ENCODE measurements around the gene DNM2. TPM values are rescaled to one million over a fixed set of nuclear protein-coding genes. Genes with fewer than 3 reads are reported as not detected.

DNM2 gene
- total and polyA plus RNA-seq, 2 donors (not counting 1 experiment from before 2014, with no cell fraction given): 42.6 to 76.8 TPM

DNA sequence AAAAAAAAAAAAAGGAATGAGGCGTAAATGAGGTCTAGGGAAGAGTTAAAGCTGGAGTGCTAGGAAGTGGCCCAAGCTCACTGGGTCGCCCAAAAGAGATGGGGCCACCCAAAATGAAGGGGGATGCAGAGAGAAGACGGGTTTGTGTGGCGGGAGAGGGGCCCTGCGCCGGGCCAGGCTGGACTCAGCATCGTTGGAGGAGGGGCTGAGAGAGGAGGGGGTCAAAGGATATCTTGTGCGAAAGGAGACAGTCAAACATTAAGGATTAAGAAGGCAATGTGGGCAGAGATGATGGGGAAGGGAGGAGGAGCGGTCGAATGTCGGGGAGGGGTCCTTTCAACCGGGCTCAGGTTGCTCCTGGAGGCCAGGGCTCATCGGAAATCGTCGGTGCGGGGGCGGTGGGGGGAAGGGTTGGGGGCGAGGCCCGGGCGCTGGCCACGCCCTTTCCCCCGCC is 152.6 kb downstream of the DNM2 start:
- Histone ChIP-seq H3K79me2 (ENCODE audit: control insufficient read depth, insufficient read depth, low read length) (peaks cover 29% of the 10 kb centered on the region), H3K4me1 (ENCODE audit: control insufficient read depth, extremely low read depth, insufficient read depth, low read length) (no peaks in the 10 kb centered on the region), H3K27me3 (ENCODE audit: control insufficient read depth, insufficient read depth, low read length) (no peaks in the 10 kb centered on the region), H3K9ac (ENCODE audit: insufficient read depth, low read length) (peak overlapping the region; percentile 63), H4K20me1 (ENCODE audit: control insufficient read depth, extremely low read depth, insufficient read depth, low read length) (no peaks in the 10 kb centered on the region), H3K4me2 (ENCODE audit: extremely low read depth, insufficient read depth, low read length) (peak overlapping the region; percentile 77), H3K9me3 (ENCODE audit: control insufficient read depth, insufficient read depth, low read depth, low read length) (no peaks in the 10 kb centered on the region), H3K36me3 (ENCODE audit: control insufficient read depth, insufficient read depth, low read length) (no peaks in the 10 kb centered on the region), H3K27ac (ENCODE audit: insufficient read depth, low read length) (peak overlapping the region; percentile 60), H2AFZ (ENCODE audit: low read length) (peak overlapping the region; percentile 75), H3K4me3 (replicated peaks in 1 of 4; ENCODE audit: control extremely low read depth in 1 of 4, insufficient read depth in 1 of 4, low read depth in 3 of 4, low read length in 4 of 4) (peak overlapping the region; percentile 3 to 58 (median 45))
- no peak for TF ChIP-seq CTCF (conservative IDR thresholded peaks at IDR 0.05 in 1 of 2, IDR thresholded peaks at IDR 0.05 in 1 of 2; ENCODE audit: low read depth in 1 of 2, low read length in 2 of 2)
- no peak for TF ChIP-seq EZH2 (IDR thresholded peaks at IDR 0.05; ENCODE audit: low read length, missing control alignments)
- no peak for DNase-seq (ENCODE audit: low read depth in 2 of 2)

GRCh38 chr19:10870955-10871603 is 153.2 kb downstream of the DNM2 start, which contains the start of gene CARM1:
CARM1 (plus strand) TSS chr19:10871553; CDS start chr19:10871703, 150 bp downstream.
- DNase-seq (ENCODE audit: low read depth in 2 of 2): peak; percentile 95 to 99
- H3K4me2 ChIP-seq (ENCODE audit: extremely low read depth, insufficient read depth, low read length): peak within 1 kb of the TSS; percentile 93
- no peaks in the 10 kb centered on the region for H3K4me1 ChIP-seq (ENCODE audit: control insufficient read depth, extremely low read depth, insufficient read depth, low read length)
- peak within 1 kb of the TSS; percentile 60 for H3K27ac ChIP-seq (ENCODE audit: insufficient read depth, low read length)
- peaks cover 31% of the 10 kb centered on the region for H3K79me2 ChIP-seq (ENCODE audit: control insufficient read depth, insufficient read depth, low read length)
- H3K9ac ChIP-seq (ENCODE audit: insufficient read depth, low read length): peak within 1 kb of the TSS; percentile 84
- H3K36me3 ChIP-seq (ENCODE audit: control insufficient read depth, insufficient read depth, low read length): no peaks in the 10 kb centered on the region
- no peaks in the 10 kb centered on the region for H3K9me3 ChIP-seq (ENCODE audit: control insufficient read depth, insufficient read depth, low read depth, low read length)
- H3K4me3 ChIP-seq (replicated peaks in 1 of 4; ENCODE audit: control extremely low read depth in 1 of 4, insufficient read depth in 1 of 4, low read depth in 3 of 4, low read length in 4 of 4): peak within 1 kb of the TSS; percentile 72 to 83 (median 80)
- peak; percentile 28 to 42 for TF ChIP-seq CTCF (conservative IDR thresholded peaks at IDR 0.05 in 1 of 2, IDR thresholded peaks at IDR 0.05 in 1 of 2; ENCODE audit: low read depth in 1 of 2, low read length in 2 of 2)
- no peak for TF ChIP-seq EZH2 (IDR thresholded peaks at IDR 0.05; ENCODE audit: low read length, missing control alignments)
- H4K20me1 ChIP-seq (ENCODE audit: control insufficient read depth, extremely low read depth, insufficient read depth, low read length): no peaks in the 10 kb centered on the region
- H3K27me3 ChIP-seq (ENCODE audit: control insufficient read depth, insufficient read depth, low read length): no peaks in the 10 kb centered on the region
- H2AFZ ChIP-seq (ENCODE audit: low read length): peak within 1 kb of the TSS; percentile 75

DNA sequence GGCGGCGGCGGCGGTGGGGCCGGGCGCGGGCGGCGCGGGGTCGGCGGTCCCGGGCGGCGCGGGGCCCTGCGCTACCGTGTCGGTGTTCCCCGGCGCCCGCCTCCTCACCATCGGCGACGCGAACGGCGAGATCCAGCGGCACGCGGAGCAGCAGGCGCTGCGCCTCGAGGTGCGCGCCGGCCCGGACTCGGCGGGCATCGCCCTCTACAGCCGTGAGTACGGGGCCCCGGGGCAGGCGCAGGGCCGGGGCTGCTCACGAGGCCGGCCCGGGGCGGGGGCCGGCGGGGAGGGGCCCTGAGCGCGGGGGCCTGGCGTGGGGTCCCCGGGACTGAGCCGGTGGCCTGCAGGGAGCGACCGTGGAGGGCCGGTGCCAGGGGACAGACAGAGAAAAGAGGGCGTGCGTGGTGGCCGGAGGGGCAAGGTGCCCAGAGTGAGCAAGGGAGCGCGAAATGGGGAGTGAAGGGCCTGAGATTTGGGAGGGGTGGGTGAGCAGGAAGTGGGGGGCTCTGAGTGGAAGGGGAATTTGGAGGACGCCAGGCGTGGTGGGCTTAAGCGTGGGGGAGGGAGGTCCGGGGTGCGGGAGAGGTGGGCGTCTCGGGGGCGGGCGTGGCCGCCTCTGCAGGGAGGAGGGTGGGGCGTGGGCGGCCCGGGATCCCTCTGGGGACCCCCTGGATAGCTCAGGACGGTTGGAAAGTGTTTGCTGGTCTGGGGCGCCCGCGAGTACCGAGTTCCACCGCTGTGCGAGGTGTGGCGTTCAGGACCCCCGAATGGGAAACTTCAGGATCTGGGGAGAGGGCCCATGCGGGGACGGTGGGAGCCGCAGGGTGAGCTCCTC is 154.0 kb downstream of the DNM2 start:
- peaks cover 5% of the 10 kb centered on the region for H3K4me1 ChIP-seq (ENCODE audit: control insufficient read depth, extremely low read depth, insufficient read depth, low read length)
- H3K9me3 ChIP-seq (ENCODE audit: control insufficient read depth, insufficient read depth, low read depth, low read length): no peaks in the 10 kb centered on the region
- peak overlapping the region; percentile 57 for H2AFZ ChIP-seq (ENCODE audit: low read length)
- DNase-seq (ENCODE audit: low read depth in 2 of 2): no peak
- no peaks in the 10 kb centered on the region for H4K20me1 ChIP-seq (ENCODE audit: control insufficient read depth, extremely low read depth, insufficient read depth, low read length)
- peak overlapping the region; percentile 57 for H3K27ac ChIP-seq (ENCODE audit: insufficient read depth, low read length)
- peaks cover 40% of the 10 kb centered on the region for H3K79me2 ChIP-seq (ENCODE audit: control insufficient read depth, insufficient read depth, low read length)
- TF ChIP-seq EZH2 (IDR thresholded peaks at IDR 0.05; ENCODE audit: low read length, missing control alignments) (no peak), CTCF (conservative IDR thresholded peaks at IDR 0.05 in 1 of 2, IDR thresholded peaks at IDR 0.05 in 1 of 2; ENCODE audit: low read depth in 1 of 2, low read length in 2 of 2) (no peak)
- H3K9ac ChIP-seq (ENCODE audit: insufficient read depth, low read length): peak overlapping the region; percentile 84
- H3K36me3 ChIP-seq (ENCODE audit: control insufficient read depth, insufficient read depth, low read length): no peaks in the 10 kb centered on the region
- no peaks in the 10 kb centered on the region for H3K27me3 ChIP-seq (ENCODE audit: control insufficient read depth, insufficient read depth, low read length)
- H3K4me3 ChIP-seq (replicated peaks in 1 of 4; ENCODE audit: control extremely low read depth in 1 of 4, insufficient read depth in 1 of 4, low read depth in 3 of 4, low read length in 4 of 4): peak overlapping the region; percentile 72 to 83 (median 80)
- peak overlapping the region; percentile 93 for H3K4me2 ChIP-seq (ENCODE audit: extremely low read depth, insufficient read depth, low read length)

All from fibroblast of lung (primary cell).